ENCODE measurements around the gene CNTNAP5. TPM values are rescaled to one million over a fixed set of nuclear protein-coding genes. Genes with fewer than 3 reads are reported as not detected.

Gene CNTNAP5
- total RNA-seq, 1 experiment from 2014 or later: 0.48 TPM

GRCh38 chr2:124339709-124340108 is 314.6 kb downstream of the CNTNAP5 start:
- Histone ChIP-seq H2BK20ac (ENCODE audit: low read depth, low read length, poor library complexity, severe bottlenecking) (no peak overlapping the region), H4K5ac (ENCODE audit: insufficient read length, low read depth, low read length) (no peak overlapping the region), H2AK5ac (ENCODE audit: insufficient read length, low read length) (no peak overlapping the region), H3K4ac (ENCODE audit: low read depth, low read length) (no peak overlapping the region), H4K20me1 (ENCODE audit: control insufficient read depth, insufficient read depth, insufficient read length) (no peaks in the 10 kb centered on the region), H3K27ac (ENCODE audit: insufficient read length, low read depth, low read length) (no peak overlapping the region), H4K91ac (ENCODE audit: insufficient read length, low read depth, low read length) (no peak overlapping the region), H3K23ac (ENCODE audit: insufficient read length, low read depth, low read length) (no peak overlapping the region), H3K9me3 (ENCODE audit: control insufficient read depth, low read depth, low read length) (no peaks in the 10 kb centered on the region), H3K4me2 (ENCODE audit: insufficient read depth, insufficient read length, low read length) (no peak overlapping the region), H2BK120ac (ENCODE audit: low read depth, low read length, poor library complexity, severe bottlenecking) (no peak overlapping the region), H2AFZ (ENCODE audit: low read length) (no peak overlapping the region), H3K18ac (ENCODE audit: insufficient read length, low read depth, low read length) (no peak overlapping the region), H3K23me2 (ENCODE audit: insufficient read length, low read depth, low read length, poor library complexity, severe bottlenecking) (no peaks in the 10 kb centered on the region), H3K79me1 (ENCODE audit: insufficient read depth, low read depth, low read length, poor library complexity, severe bottlenecking) (no peaks in the 10 kb centered on the region), H3K4me1 (ENCODE audit: insufficient read depth, low read length) (no peaks in the 10 kb centered on the region), H3K79me2 (ENCODE audit: insufficient read depth, low read length) (no peaks in the 10 kb centered on the region), H2BK15ac (ENCODE audit: low read depth, low read length) (no peak overlapping the region), H3K56ac (ENCODE audit: insufficient read length, low read depth, low read length) (no peak overlapping the region), H4K8ac (replicated peaks; ENCODE audit: insufficient read length, low read depth, low read length) (no peak overlapping the region), H3K14ac (ENCODE audit: insufficient read depth, low read length) (no peak overlapping the region), H3T11ph (ENCODE audit: low read length) (no peak overlapping the region), H2BK12ac (ENCODE audit: insufficient read length, low read depth, low read length) (no peak overlapping the region), H3K27me3 (ENCODE audit: insufficient read depth, low read length) (no peaks in the 10 kb centered on the region), H2BK5ac (ENCODE audit: insufficient read length, low read length) (no peak overlapping the region), H3K9ac (ENCODE audit: extremely low read depth, insufficient read length, low read length) (no peak overlapping the region)
- H3K36me3 Mint-ChIP-seq (ENCODE audit: insufficient read depth in 1 of 3, low read depth in 3 of 3): peaks cover 13 to 21% (median 14%) of the 10 kb centered on the region in 3 experiments
- peaks cover 11 to 12% of the 10 kb centered on the region in 2 experiments for H3K4me1 Mint-ChIP-seq
- H3K27me3 Mint-ChIP-seq (ENCODE audit: low read depth): no peaks in the 10 kb centered on the region
- no CpG with 5 or more reads among the region's 2 CpGs for WGBS (ENCODE audit: extremely low coverage, insufficient read length, low lambda C conversion rate)
- H3K27ac Mint-ChIP-seq: no peak overlapping the region
- H3K9me3 Mint-ChIP-seq: peaks cover 13% of the 10 kb centered on the region in 2 experiments; a peak in 4 of 5 replicates
- DNase-seq: no peak
- H3K4me3 Mint-ChIP-seq: no peak overlapping the region
- TF ChIP-seq CTCF (conservative IDR thresholded peaks at IDR 0.05): no peak
